HEK293 (cell line): Measurements from ENCODE around the gene SPATA31D1.

Experiments
- ZNF274 ChIP-seq, 2 experiments: fragments of 200-500 bp in 1 of 2; fragments of 450-650 bp in 1 of 2; sonication (Bioruptor generic) in 1 of 2; formaldehyde crosslinking in 1 of 2; IDR thresholded peaks; 2 replicates each; pipeline versions ENCODE4 v1.5.1 to v1.6.1; 2014 to 2016; ENCODE audit warnings: borderline replicate concordance in 1 of 2, inconsistent platforms in 1 of 2, low read length in 1 of 2, missing biosample characterization in 1 of 2, missing genetic modification characterization in 1 of 2
- TF ChIP-seq, protein P1 (sequence below): fragments of 450-650 bp; formaldehyde crosslinking; IDR thresholded peaks from 2 replicates; pipeline ENCODE4 v1.5.1; 2016; ENCODE audit warnings: missing biosample characterization, missing genetic modification characterization

DNA sequence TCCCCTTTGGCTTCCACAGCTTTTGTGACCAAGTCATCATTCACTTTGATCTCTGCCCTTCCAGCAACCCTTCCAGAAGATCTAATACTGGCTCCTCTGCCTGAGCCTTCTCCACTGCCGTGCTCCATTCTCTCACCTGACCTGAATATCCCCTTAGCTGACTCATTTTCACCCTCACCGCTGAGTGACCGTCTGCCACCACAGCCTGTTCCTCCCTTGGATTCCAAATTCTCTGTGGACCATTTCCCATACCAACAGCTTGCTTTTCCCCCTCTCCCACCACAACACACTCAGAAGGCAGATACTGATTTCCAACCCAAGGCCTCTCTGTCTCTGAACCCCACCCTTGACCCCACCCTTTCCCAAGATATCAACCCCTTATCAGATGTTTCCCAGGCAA, 20.5 kb upstream of the SPATA31D1 start:
- TF ChIP-seq, protein P1, sequence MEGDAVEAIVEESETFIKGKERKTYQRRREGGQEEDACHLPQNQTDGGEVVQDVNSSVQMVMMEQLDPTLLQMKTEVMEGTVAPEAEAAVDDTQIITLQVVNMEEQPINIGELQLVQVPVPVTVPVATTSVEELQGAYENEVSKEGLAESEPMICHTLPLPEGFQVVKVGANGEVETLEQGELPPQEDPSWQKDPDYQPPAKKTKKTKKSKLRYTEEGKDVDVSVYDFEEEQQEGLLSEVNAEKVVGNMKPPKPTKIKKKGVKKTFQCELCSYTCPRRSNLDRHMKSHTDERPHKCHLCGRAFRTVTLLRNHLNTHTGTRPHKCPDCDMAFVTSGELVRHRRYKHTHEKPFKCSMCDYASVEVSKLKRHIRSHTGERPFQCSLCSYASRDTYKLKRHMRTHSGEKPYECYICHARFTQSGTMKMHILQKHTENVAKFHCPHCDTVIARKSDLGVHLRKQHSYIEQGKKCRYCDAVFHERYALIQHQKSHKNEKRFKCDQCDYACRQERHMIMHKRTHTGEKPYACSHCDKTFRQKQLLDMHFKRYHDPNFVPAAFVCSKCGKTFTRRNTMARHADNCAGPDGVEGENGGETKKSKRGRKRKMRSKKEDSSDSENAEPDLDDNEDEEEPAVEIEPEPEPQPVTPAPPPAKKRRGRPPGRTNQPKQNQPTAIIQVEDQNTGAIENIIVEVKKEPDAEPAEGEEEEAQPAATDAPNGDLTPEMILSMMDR (tag by site-specific recombination) = no peak
- no peak for TF ChIP-seq ZNF274 (IDR thresholded peaks at IDR 0.05; ENCODE audit: low read length)
- no peak for TF ChIP-seq ZNF274 (tag by site-specific recombination; IDR thresholded peaks at IDR 0.05; ENCODE audit: borderline replicate concordance)
